ENCODE measurements around the gene CHD5.
"Not testable (repeated sequence)": the region's sequence is repeated elsewhere in the genome, so short reads cannot be mapped to it uniquely, and the experiment has no call there.

CHD5 gene

GRCh38 chr1:6180268-6180706 lies at the start of gene CHD5:
Gene CHD5, minus strand, starts transcription at chr1:6180321. Its CDS starts 298 bp downstream, at chr1:6180023.
- DNase-seq, result no peak

- DNase-seq, result no peak
These were observed 45.5 kb upstream of the CHD5 start for GRCh38 chr1:6225651-6226050.

- no peak for DNase-seq
These were observed 44.6 kb upstream of the CHD5 start for GRCh38 chr1:6224718-6225117.

- no peak for DNase-seq
These were observed 43.5 kb upstream of the CHD5 start for GRCh38 chr1:6223617-6224016.

GRCh38 chr1:6222636-6223035 lies 42.5 kb upstream of the CHD5 start:
- no peak for DNase-seq

- DNase-seq, result no peak
These were observed 41.2 kb upstream of the CHD5 start for GRCh38 chr1:6221210-6221784.

GRCh38 chr1:6220236-6220635 lies 40.1 kb upstream of the CHD5 start:
- DNase-seq, result no peak

GRCh38 chr1:6219641-6220040 lies 39.5 kb upstream of the CHD5 start:
- not testable (repeated sequence) for DNase-seq

- DNase-seq, result no peak
These were observed 38.4 kb upstream of the CHD5 start for GRCh38 chr1:6218375-6219164.

GRCh38 chr1:6212193-6212959 lies 32.3 kb upstream of the CHD5 start:
- no peak for DNase-seq

GRCh38 chr1:6211731-6212130 lies 31.6 kb upstream of the CHD5 start:
- DNase-seq, result no peak

- DNase-seq, result no peak
These were observed 30.7 kb upstream of the CHD5 start for GRCh38 chr1:6210591-6211355.

- no peak for DNase-seq
These were observed 29.8 kb upstream of the CHD5 start for GRCh38 chr1:6209661-6210580.

- no peak for DNase-seq
These were observed 28.9 kb upstream of the CHD5 start for GRCh38 chr1:6208723-6209660.

- DNase-seq, result no peak
These were observed 27.8 kb upstream of the CHD5 start for GRCh38 chr1:6207921-6208320.

GRCh38 chr1:6207075-6207885 lies 27.2 kb upstream of the CHD5 start:
- no peak for DNase-seq

GRCh38 chr1:6206520-6206855 lies 26.4 kb upstream of the CHD5 start:
- no peak for DNase-seq

- no peak for DNase-seq
These were observed 25.9 kb upstream of the CHD5 start, which contains the start of gene RNF207 for GRCh38 chr1:6205849-6206519. Gene RNF207, plus strand, starts transcription at chr1:6206119. Its CDS starts 417 bp downstream, at chr1:6206536.

GRCh38 chr1:6202256-6202655 lies 22.1 kb upstream of the CHD5 start:
- DNase-seq, result no peak
